Fibroblast of skin of back (primary cell): ENCODE results near the gene CARMIL1.

Experiments used
- DNase-seq: peaks from one replicate; pipeline ENCODE4 v3.0.0-alpha.2; 2013

CARMIL1 gene

GRCh38 chr6:25337431-25337830 lies 58.3 kb downstream of the CARMIL1 start:
- DNase-seq = no peak

- DNase-seq = no peak
Measured at GRCh38 chr6:25340431-25341202, 61.4 kb downstream of the CARMIL1 start.

GRCh38 chr6:25341203-25341552 lies 62.0 kb downstream of the CARMIL1 start:
- DNase-seq = no peak

- no peak for DNase-seq
Measured at GRCh38 chr6:25341923-25342619, 62.9 kb downstream of the CARMIL1 start.

GRCh38 chr6:25342802-25343201 lies 63.6 kb downstream of the CARMIL1 start:
- peak; percentile 45 for DNase-seq

GRCh38 chr6:25343984-25344383 lies 64.8 kb downstream of the CARMIL1 start:
- no peak for DNase-seq

- no peak for DNase-seq
Measured at GRCh38 chr6:25344827-25345226, 65.7 kb downstream of the CARMIL1 start.

- no peak for DNase-seq
Measured at GRCh38 chr6:25346064-25346463, 66.9 kb downstream of the CARMIL1 start.

- no peak for DNase-seq
Measured at GRCh38 chr6:25350573-25350972, 71.4 kb downstream of the CARMIL1 start.

GRCh38 chr6:25351485-25351884 lies 72.3 kb downstream of the CARMIL1 start:
- no peak for DNase-seq

- DNase-seq = no peak
Measured at GRCh38 chr6:25352285-25352684, 73.1 kb downstream of the CARMIL1 start.

- DNase-seq = peak; percentile 70
Measured at GRCh38 chr6:25354078-25354932, 75.1 kb downstream of the CARMIL1 start.

- peak; percentile 90 for DNase-seq
Measured at GRCh38 chr6:25359191-25359861, 80.2 kb downstream of the CARMIL1 start.

- no peak for DNase-seq
Measured at GRCh38 chr6:25359891-25360290, 80.7 kb downstream of the CARMIL1 start.

- peak; percentile 90 for DNase-seq
Measured at GRCh38 chr6:25360621-25361020, 81.4 kb downstream of the CARMIL1 start.

GRCh38 chr6:25363427-25363826 lies 84.3 kb downstream of the CARMIL1 start:
- no peak for DNase-seq

- DNase-seq = no peak
Measured at GRCh38 chr6:25365154-25365553, 86.0 kb downstream of the CARMIL1 start.

- DNase-seq = no peak
Measured at GRCh38 chr6:25366903-25367545, 87.8 kb downstream of the CARMIL1 start.

- DNase-seq = no peak
Measured at GRCh38 chr6:25369036-25369432, 89.9 kb downstream of the CARMIL1 start.

GRCh38 chr6:25369433-25370177 lies 90.4 kb downstream of the CARMIL1 start:
- no peak for DNase-seq
